Sigmoid colon (tissue), 7 donors: ENCODE measurements around the gene SLC16A3. TPM values are rescaled to one million over a fixed set of nuclear protein-coding genes. Genes with fewer than 3 reads are reported as not detected.

Experiments
- DNase-seq: peaks from one replicate; pipeline ENCODE4 v3.0.0-alpha.2; 2019
- H3K27ac ChIP-seq, 4 donors: fragments of 200-600 bp; sonication (generic); one replicate each; pipeline ENCODE4 v1.5.1; 2016 to 2019; ENCODE audit warnings: mild to moderate bottlenecking in 1 of 4
- H3K27me3 ChIP-seq, 3 donors: fragments of 200-600 bp; sonication (generic); one replicate each; pipeline ENCODE4 v1.5.1; 2019; ENCODE audit warnings: mild to moderate bottlenecking in 1 of 3
- H3K36me3 ChIP-seq, 4 donors: fragments of 200-600 bp; sonication (generic); one replicate each; pipeline ENCODE4 v1.5.1; 2016 to 2019
- H3K4me1 ChIP-seq, 4 donors: fragments of 200-600 bp; sonication (generic); one replicate each; pipeline ENCODE4 v1.5.1; 2017 to 2019
- H3K4me3 ChIP-seq, 4 donors: fragments of 200-600 bp; sonication (generic); one replicate each; pipeline ENCODE4 v1.5.1; 2017 to 2019; ENCODE audit warnings: mild to moderate bottlenecking in 2 of 4, moderate library complexity in 1 of 4
- H3K9me3 ChIP-seq, 4 donors: fragments of 200-600 bp in 3 of 4; sonication (generic) in 3 of 4; one replicate each; pipeline versions ENCODE4 v1.5.1 to v1.6.1; 2013 to 2019
- CTCF ChIP-seq, 4 experiments: fragments of 450-650 bp in 3 of 4; fragments of 200-600 bp in 1 of 4; IDR thresholded peaks; one replicate each; pipeline ENCODE4 v1.5.1; 2016 to 2019; ENCODE audit warnings: antibody characterized with exemption in 4 of 4, mild to moderate bottlenecking in 3 of 4, moderate library complexity in 2 of 4
- EP300 ChIP-seq, 4 donors: sonication (generic); formaldehyde crosslinking; IDR thresholded peaks; one replicate each; pipeline ENCODE4 v1.6.1; 2017; ENCODE audit warnings: antibody characterized with exemption in 4 of 4
- POLR2A ChIP-seq, 2 donors: fragments of 450-650 bp; IDR thresholded peaks; one replicate each; pipeline ENCODE4 v1.6.1; 2016; ENCODE audit warnings: antibody characterized with exemption in 2 of 2, mild to moderate bottlenecking in 2 of 2, moderate library complexity in 2 of 2
- POLR2AphosphoS5 ChIP-seq, 4 donors: sonication (generic); formaldehyde crosslinking; IDR thresholded peaks; one replicate each; pipeline ENCODE4 v1.6.1; 2017; ENCODE audit warnings: antibody characterized with exemption in 4 of 4
- WGBS, 2 donors: extraction: QIAGEN DNeasy Blood & Tissue Kit; methylation state at CpG; one replicate each; pipeline ENCODE4 v1.1.7; 2013; 5-methylcytosine and 5-hydroxymethylcytosine counted together
- intact Hi-C: fragments of 100-400 bp; cut with DNase I; formaldehyde crosslinking; loops from one replicate; pipeline ENCODE4 v1.15.1; 2023
- polyA plus RNA-seq, 3 donors: library from polyadenylated mRNA; stranded (reverse); fragments of 200-250 nt; gene quantifications; one replicate each; pipeline ENCODE4 v1.2.3, GENCODE V29; 2013
- total RNA-seq, 4 donors: library from RNA; depleted of rRNA; stranded (reverse); fragments of >200 nt; gene quantifications; one replicate each; pipeline ENCODE4 v1.1.0, GENCODE V29; 2016
- donor health status: healthy with polysubstance abuse.
- donor health status: Bipolar disorder and iron deficiency.
- donor health status: healthy.

The SLC16A3 gene
- total and polyA plus RNA-seq, 7 donors = 9.6 to 140 (median 12.6) TPM

GRCh38 chr17:82224666-82225065, 4.2 kb upstream of the SLC16A3 start:
- WGBS, 2 donors = 60 to 77% methylated on average over 8 of the region's 8 CpGs
- Histone ChIP-seq H3K27ac (no peak overlapping the region), H3K9me3 (no peaks in the 10 kb centered on the region), H3K36me3 (no peaks in the 10 kb centered on the region), H3K4me3 (no peak overlapping the region), H3K4me1 (peaks cover 0 to 18% (median 11%) of the 10 kb centered on the region in 4 donors), H3K27me3 (peaks cover 5 to 19% (median 16%) of the 10 kb centered on the region in 3 donors)
- no peak for DNase-seq
- TF ChIP-seq POLR2AphosphoS5 (IDR thresholded peaks at IDR 0.05) (no peak), CTCF (IDR thresholded peaks at IDR 0.05) (no peak), EP300 (IDR thresholded peaks at IDR 0.05) (no peak), POLR2A (IDR thresholded peaks at IDR 0.05) (no peak)
- intact Hi-C loops = no loop called here

GRCh38 chr17:82225368-82226029, 3.3 kb upstream of the SLC16A3 start:
- DNase-seq = no peak
- Histone ChIP-seq H3K9me3 (no peaks in the 10 kb centered on the region), H3K36me3 (no peaks in the 10 kb centered on the region), H3K27me3 (peaks cover 5 to 19% (median 16%) of the 10 kb centered on the region in 3 donors), H3K4me3 (no peak overlapping the region), H3K27ac (no peak overlapping the region), H3K4me1 (peaks cover 0 to 26% (median 20%) of the 10 kb centered on the region in 4 donors)
- WGBS, 2 donors = 88% methylated on average over 24 of the region's 24 CpGs
- intact Hi-C loops = no loop called here
- TF ChIP-seq POLR2AphosphoS5 (IDR thresholded peaks at IDR 0.05) (no peak), POLR2A (IDR thresholded peaks at IDR 0.05) (no peak), CTCF (IDR thresholded peaks at IDR 0.05) (no peak), EP300 (IDR thresholded peaks at IDR 0.05) (no peak)

- H3K36me3 ChIP-seq = no peaks in the 10 kb centered on the region
- DNase-seq = no peak
- H3K27ac ChIP-seq = no peak overlapping the region
- H3K4me1 ChIP-seq = peaks cover 0 to 34% (median 27%) of the 10 kb centered on the region in 4 donors
- intact Hi-C loops = no loop called here
- no peaks in the 10 kb centered on the region for H3K9me3 ChIP-seq
- peaks cover 5 to 19% (median 16%) of the 10 kb centered on the region in 3 donors for H3K27me3 ChIP-seq
- no peak for TF ChIP-seq POLR2A (IDR thresholded peaks at IDR 0.05)
- no peak for TF ChIP-seq CTCF (IDR thresholded peaks at IDR 0.05)
- no peak for TF ChIP-seq POLR2AphosphoS5 (IDR thresholded peaks at IDR 0.05)
- TF ChIP-seq EP300 (IDR thresholded peaks at IDR 0.05) = no peak
- H3K4me3 ChIP-seq = no peak overlapping the region
- WGBS, 2 donors = 91% methylated on average over 15 of the region's 15 CpGs
These were observed 2.6 kb upstream of the SLC16A3 start for GRCh38 chr17:82226146-82226808.

GRCh38 chr17:82226809-82227628, 1.8 kb upstream of the SLC16A3 start:
- peaks cover 0 to 42% (median 34%) of the 10 kb centered on the region in 4 donors for H3K4me1 ChIP-seq
- DNase-seq = peak; percentile 64
- no peak overlapping the region for H3K4me3 ChIP-seq
- no peaks in the 10 kb centered on the region for H3K36me3 ChIP-seq
- intact Hi-C loops = no loop called here
- H3K27ac ChIP-seq = no peak overlapping the region
- WGBS, 2 donors = 83 to 85% methylated on average over 16 of the region's 16 CpGs
- H3K27me3 ChIP-seq = peaks cover 5 to 19% (median 16%) of the 10 kb centered on the region in 3 donors
- TF ChIP-seq CTCF (IDR thresholded peaks at IDR 0.05) (no peak), POLR2A (IDR thresholded peaks at IDR 0.05) (no peak), EP300 (IDR thresholded peaks at IDR 0.05) (no peak), POLR2AphosphoS5 (IDR thresholded peaks at IDR 0.05) (no peak)
- no peaks in the 10 kb centered on the region for H3K9me3 ChIP-seq
